DND-41 (cell line): ENCODE measurements around the gene KCNH2.

Experiments
- ATAC-seq: fragments of 200-7000 bp; cut with Tn5 transposase; 3 replicates; pipeline ENCODE4 v1.9.1; 2021; ENCODE audit warnings: low read depth; ENCODE audit not compliant: insufficient read depth
- DNase-seq: peaks from one replicate; pipeline ENCODE4 v3.0.0-alpha.2; 2020
- H2AFZ ChIP-seq: 2 replicates; pipeline ENCODE4 v1.6.0; 2012; ENCODE audit warnings: low read depth, low read length
- H3K27ac ChIP-seq: 2 replicates; pipeline ENCODE4 v1.5.1; 2012; ENCODE audit warnings: low read length, inconsistent platforms
- H3K27me3 ChIP-seq: fragments of 200-600 bp; sonication (generic); 2 replicates; pipeline ENCODE4 v1.6.0; 2012; ENCODE audit warnings: low read length, mild to moderate bottlenecking, inconsistent platforms; ENCODE audit not compliant: insufficient read depth, poor library complexity
- H3K36me3 ChIP-seq: 2 replicates; pipeline ENCODE4 v1.5.1; 2012; ENCODE audit warnings: low read length, inconsistent platforms; ENCODE audit not compliant: insufficient read depth
- H3K4me1 ChIP-seq: 2 replicates; pipeline ENCODE4 v1.5.1; 2012; ENCODE audit warnings: mild to moderate bottlenecking, low read length; ENCODE audit not compliant: insufficient read depth
- H3K4me2 ChIP-seq: 2 replicates; pipeline ENCODE4 v1.6.0; 2012; ENCODE audit warnings: mild to moderate bottlenecking, moderate library complexity, low read length, inconsistent platforms; ENCODE audit not compliant: insufficient read depth
- H3K4me3 ChIP-seq, 2 experiments: fragments of 200-600 bp in 1 of 2; shearing (Covaris generic) in 1 of 2; 2 replicates each; pipeline ENCODE4 v1.5.1; 2012 to 2016; ENCODE audit warnings: inconsistent platforms in 2 of 2, low read length in 2 of 2, mild to moderate bottlenecking in 2 of 2, low read depth in 1 of 2, moderate library complexity in 1 of 2
- H3K79me2 ChIP-seq: 2 replicates; pipeline ENCODE4 v1.6.0; 2012; ENCODE audit warnings: low read length, inconsistent platforms; ENCODE audit not compliant: insufficient read depth
- H3K9ac ChIP-seq: 2 replicates; pipeline ENCODE4 v1.6.0; 2012; ENCODE audit warnings: low read depth, mild to moderate bottlenecking, inconsistent platforms, low read length, moderate library complexity
- H3K9me3 ChIP-seq: 2 replicates; pipeline ENCODE4 v1.5.1; 2012; ENCODE audit warnings: low read length, moderate library complexity, mild to moderate bottlenecking, inconsistent platforms; ENCODE audit not compliant: insufficient read depth, severe bottlenecking
- H4K20me1 ChIP-seq: 2 replicates; pipeline ENCODE4 v1.6.0; 2012; ENCODE audit warnings: low read length; ENCODE audit not compliant: insufficient read depth
- EZH2 ChIP-seq: IDR thresholded peaks from 3 replicates; pipeline ENCODE4 v1.6.1; 2012; ENCODE audit warnings: borderline replicate concordance, low read depth, mild to moderate bottlenecking, moderate library complexity, low read length, inconsistent platforms; ENCODE audit not compliant: severe bottlenecking
- TF ChIP-seq, protein P1 (sequence below): IDR thresholded peaks from 2 replicates; pipeline ENCODE4 v1.5.1; 2012; ENCODE audit warnings: borderline replicate concordance, low read length, moderate library complexity, mild to moderate bottlenecking; ENCODE audit not compliant: poor library complexity, severe bottlenecking; ENCODE audit errors: extremely low read depth

KCNH2 gene

DNA sequence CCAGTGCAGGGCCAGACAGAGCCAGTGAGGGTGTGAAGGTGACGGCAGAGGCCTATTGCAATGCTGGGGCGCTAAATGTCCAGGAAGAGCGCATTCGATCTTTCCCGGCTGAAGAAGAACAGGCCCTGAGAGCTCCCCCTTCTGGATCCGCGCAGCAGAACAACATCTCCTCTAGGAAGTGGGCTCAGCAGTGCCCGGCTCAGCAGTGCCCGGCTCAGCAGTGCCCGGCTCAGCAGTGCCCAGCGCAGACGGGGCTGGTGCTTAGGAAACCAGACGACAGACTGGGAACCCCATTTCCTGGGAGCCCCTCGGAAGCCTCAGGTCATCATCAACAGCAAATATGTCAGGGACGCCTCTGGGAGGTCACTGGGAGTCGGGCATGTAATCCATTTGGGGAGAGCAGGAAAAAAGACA lies 8.0 kb upstream of the KCNH2 start:
- H3K4me2 ChIP-seq, result no peak overlapping the region
- peak; percentile 66 for ATAC-seq

DNA sequence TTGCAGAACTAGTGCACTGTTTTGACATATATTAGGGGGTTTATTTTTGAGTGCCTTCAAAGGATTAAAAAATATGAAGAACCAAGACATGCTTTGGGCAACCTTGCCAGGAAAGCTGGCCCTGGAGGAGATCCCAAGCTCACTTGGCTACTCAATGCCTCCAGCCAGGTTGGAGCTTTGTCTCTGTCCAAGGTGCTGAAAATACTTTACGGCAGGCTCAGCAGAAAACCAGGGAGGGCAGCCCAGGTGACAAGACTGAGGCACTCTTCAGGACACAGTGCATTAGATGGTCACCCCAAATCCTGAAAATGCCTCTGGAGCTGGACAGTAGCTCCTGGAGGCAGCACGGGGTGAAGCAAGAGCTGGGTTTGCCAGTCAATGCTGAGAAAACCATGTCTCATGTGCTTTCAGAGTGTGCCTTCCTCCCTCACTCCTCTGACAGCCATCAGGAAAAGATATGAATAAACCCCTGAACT lies 5.8 kb upstream of the KCNH2 start:
- Histone ChIP-seq H3K27ac (no peak overlapping the region), H2AFZ (no peak overlapping the region), H3K9me3 (no peaks in the 10 kb centered on the region), H3K4me3 (no peak overlapping the region), H3K4me1 (peaks cover 18% of the 10 kb centered on the region), H3K4me2 (no peak overlapping the region), H4K20me1 (peaks cover 28% of the 10 kb centered on the region), H3K27me3 (peaks cover 27% of the 10 kb centered on the region), H3K79me2 (no peaks in the 10 kb centered on the region), H3K9ac (no peak overlapping the region), H3K36me3 (no peaks in the 10 kb centered on the region)
- DNase-seq (peak; percentile 54), ATAC-seq (no peak)
- TF ChIP-seq, protein P1, sequence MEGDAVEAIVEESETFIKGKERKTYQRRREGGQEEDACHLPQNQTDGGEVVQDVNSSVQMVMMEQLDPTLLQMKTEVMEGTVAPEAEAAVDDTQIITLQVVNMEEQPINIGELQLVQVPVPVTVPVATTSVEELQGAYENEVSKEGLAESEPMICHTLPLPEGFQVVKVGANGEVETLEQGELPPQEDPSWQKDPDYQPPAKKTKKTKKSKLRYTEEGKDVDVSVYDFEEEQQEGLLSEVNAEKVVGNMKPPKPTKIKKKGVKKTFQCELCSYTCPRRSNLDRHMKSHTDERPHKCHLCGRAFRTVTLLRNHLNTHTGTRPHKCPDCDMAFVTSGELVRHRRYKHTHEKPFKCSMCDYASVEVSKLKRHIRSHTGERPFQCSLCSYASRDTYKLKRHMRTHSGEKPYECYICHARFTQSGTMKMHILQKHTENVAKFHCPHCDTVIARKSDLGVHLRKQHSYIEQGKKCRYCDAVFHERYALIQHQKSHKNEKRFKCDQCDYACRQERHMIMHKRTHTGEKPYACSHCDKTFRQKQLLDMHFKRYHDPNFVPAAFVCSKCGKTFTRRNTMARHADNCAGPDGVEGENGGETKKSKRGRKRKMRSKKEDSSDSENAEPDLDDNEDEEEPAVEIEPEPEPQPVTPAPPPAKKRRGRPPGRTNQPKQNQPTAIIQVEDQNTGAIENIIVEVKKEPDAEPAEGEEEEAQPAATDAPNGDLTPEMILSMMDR, result no peak
- TF ChIP-seq EZH2, result no peak

More for the DNA sequence above, 8.0 kb upstream of the KCNH2 start:
- H3K27ac ChIP-seq, result no peak overlapping the region
- peaks cover 17% of the 10 kb centered on the region for H3K27me3 ChIP-seq
- TF ChIP-seq, protein P1, result peak; percentile 80
- TF ChIP-seq EZH2, result no peak
- H3K9ac ChIP-seq, result no peak overlapping the region
- no peak overlapping the region for H3K4me3 ChIP-seq
- no peak overlapping the region for H2AFZ ChIP-seq
- DNase-seq, result peak; percentile 62
- no peaks in the 10 kb centered on the region for H3K9me3 ChIP-seq
- H3K79me2 ChIP-seq, result no peaks in the 10 kb centered on the region
- H4K20me1 ChIP-seq, result peaks cover 13% of the 10 kb centered on the region
- H3K36me3 ChIP-seq, result no peaks in the 10 kb centered on the region
- H3K4me1 ChIP-seq, result peaks cover 11% of the 10 kb centered on the region

DNA sequence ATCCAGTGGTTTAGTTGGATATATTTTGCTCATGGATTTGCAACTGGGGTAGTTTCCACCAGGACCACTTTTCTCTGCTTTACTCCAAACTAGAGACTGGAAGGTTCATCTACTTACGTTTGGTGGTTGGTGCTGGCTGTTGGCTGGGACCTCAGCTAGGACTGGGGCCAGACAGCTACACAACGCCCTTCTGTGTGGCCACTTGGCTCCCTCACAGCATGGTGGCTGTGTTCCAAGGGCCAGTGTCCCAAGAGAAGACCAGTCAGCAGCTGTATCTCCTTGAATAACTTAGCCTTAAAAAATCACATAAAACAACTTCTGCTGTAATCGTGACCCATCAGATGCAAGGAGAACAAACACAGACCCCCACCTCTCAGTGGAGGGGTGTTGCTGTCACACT lies 4.2 kb upstream of the KCNH2 start:
- TF ChIP-seq, protein P1, result no peak
- TF ChIP-seq EZH2, result no peak
- Histone ChIP-seq H2AFZ (no peak overlapping the region), H3K36me3 (no peaks in the 10 kb centered on the region), H3K27me3 (peaks cover 30% of the 10 kb centered on the region), H3K27ac (no peak overlapping the region), H3K4me2 (no peak overlapping the region), H3K79me2 (no peaks in the 10 kb centered on the region), H3K4me1 (peaks cover 18% of the 10 kb centered on the region), H4K20me1 (peaks cover 27% of the 10 kb centered on the region), H3K9me3 (no peaks in the 10 kb centered on the region), H3K9ac (no peak overlapping the region), H3K4me3 (no peak overlapping the region)
- DNase-seq (no peak), ATAC-seq (no peak)

DNA sequence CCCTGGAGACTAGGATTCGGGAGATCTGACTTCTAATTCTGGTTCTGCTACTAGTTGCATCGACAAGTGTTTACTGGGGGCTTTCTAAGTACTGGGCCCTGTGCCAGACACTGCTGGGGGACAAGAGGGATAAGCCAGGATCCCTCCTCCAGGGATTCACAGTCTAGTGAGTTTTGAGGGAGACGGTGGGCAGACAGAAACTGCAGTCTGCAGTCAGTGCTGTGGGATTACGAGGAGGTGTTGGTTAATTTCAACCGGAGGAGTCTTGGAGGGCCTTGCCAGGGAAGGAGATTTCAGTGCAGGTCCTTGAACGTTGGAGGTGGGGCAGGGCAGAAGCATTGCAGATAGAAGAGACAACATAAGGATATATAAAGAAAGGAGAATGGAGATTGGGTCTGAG lies 3.5 kb upstream of the KCNH2 start:
- Histone ChIP-seq H3K4me2 (no peak overlapping the region), H3K36me3 (no peaks in the 10 kb centered on the region), H3K4me3 (no peak overlapping the region), H3K79me2 (no peaks in the 10 kb centered on the region), H3K27me3 (peaks cover 37% of the 10 kb centered on the region), H3K4me1 (peaks cover 25% of the 10 kb centered on the region), H3K9ac (no peak overlapping the region), H2AFZ (no peak overlapping the region), H3K27ac (no peak overlapping the region), H4K20me1 (peaks cover 33% of the 10 kb centered on the region), H3K9me3 (no peaks in the 10 kb centered on the region)
- TF ChIP-seq EZH2, result no peak
- TF ChIP-seq, protein P1, result no peak
- DNase-seq (no peak), ATAC-seq (no peak)
